ENCODE data around the gene COMMD10.
"Not testable (repeated sequence)": the region's sequence is repeated elsewhere in the genome, so short reads cannot be mapped to it uniquely, and the experiment has no call there.

COMMD10 gene

DNA sequence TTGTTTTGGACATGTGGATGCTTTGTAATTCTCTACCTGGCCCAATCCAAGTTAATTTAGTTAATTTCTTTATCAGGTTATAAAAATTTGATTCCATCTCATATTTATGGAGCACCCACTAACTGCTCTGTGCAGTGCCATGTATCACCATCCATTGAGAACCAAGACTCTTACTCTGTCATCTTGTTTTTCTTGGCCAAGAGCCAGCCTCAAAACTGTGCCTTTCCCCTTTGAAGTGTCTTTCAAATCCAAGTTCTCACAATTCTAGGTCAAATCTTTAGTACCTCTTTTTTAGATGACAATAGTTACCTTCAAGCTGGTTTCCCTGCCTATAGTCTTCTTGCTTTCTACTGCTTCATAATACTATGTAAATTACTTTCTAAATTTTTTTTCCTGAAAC, 3.2 kb downstream of the COMMD10 start:
- H3K4me3 ChIP-seq (ENCODE audit: low read length) = no peak overlapping the region
- peak; percentile 16 for DNase-seq (ENCODE audit: low read depth, low spot score)

DNA sequence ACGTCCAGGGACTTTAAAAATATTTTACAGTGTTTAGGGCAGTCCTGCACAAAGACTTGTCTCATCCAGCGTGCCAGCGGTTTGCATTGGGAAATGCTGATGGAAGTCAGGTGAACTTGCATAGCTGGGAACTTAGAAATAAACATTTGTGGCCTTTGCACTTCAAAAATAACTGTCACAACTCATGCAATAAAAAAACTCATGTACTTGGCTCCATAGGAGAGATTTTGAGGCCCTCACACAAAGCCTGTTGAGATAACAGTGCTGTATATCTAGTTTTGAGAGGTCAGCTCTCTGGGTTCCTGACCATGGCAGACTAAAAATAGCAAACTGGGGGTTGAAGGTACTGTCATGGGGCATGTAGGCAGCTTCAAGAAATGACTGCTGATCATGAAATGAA, 5.5 kb downstream of the COMMD10 start:
- no peak for DNase-seq (ENCODE audit: low read depth, low spot score)

DNA sequence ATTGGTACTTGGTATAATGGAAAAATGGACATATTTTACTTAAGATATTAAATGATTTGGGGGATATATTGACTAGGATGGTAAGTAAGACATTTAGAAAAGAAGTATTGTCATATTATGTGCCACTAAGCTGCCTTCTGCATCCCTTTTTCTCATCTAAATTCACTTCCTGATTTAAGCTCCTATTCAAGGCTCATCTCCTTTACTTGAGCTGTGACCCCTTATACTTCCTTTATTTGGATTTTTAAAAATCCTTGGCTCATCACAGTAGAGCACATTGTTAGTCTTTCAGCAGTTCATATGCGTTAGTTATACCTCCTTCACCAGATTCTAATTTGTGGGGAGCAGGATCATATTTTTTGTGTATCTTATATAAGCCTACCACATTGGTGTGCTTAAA, 6.6 kb downstream of the COMMD10 start:
- DNase-seq (ENCODE audit: low read depth, low spot score) = no peak

More for the DNA sequence above, 5.5 kb downstream of the COMMD10 start:
- H3K4me3 ChIP-seq (ENCODE audit: low read length) = no peak overlapping the region

DNA sequence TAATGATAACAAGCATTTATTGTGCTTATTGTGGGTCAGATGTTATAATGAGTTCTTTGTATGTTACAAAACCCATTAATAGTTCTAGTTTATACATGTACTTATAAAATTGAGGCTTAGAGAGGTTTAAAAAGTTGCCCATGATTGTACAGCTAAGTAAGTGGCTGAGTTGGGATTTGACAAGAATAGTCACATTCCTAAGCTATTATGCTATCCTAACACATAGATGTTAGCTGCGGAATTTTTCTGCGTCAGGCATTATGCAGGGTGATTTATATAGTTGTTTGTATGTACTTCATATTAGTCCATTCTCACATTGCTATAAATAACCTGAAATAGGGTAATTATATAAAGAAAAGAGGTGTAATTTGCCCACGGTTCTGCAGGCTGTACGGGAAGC, 12.5 kb downstream of the COMMD10 start:
- no peak for DNase-seq (ENCODE audit: low read depth, low spot score)
- no peak overlapping the region for H3K4me3 ChIP-seq (ENCODE audit: low read length)

More for the DNA sequence above, 6.6 kb downstream of the COMMD10 start:
- no peak overlapping the region for H3K4me3 ChIP-seq (ENCODE audit: low read length)

DNA sequence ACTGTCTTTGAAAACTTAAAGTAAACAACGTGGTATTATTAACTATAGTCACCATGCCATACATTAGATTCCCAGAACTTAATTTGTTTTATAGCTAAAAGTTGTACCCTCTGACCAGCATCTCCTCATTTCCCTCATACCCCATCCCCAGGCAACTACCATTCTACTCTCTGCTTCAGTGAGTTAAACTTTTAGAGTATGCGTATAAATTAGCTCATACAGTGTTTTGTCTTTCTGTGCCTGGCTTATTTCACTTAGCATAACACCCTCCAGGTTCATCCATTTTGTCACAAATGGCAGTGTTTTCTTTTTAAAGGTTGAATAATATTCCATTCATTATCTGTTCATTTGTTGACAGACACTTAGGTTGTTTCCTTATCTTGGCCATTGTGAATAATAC, 14.2 kb downstream of the COMMD10 start:
- H3K4me3 ChIP-seq (ENCODE audit: low read length) = no peak overlapping the region
- no peak for DNase-seq (ENCODE audit: low read depth, low spot score)

DNA sequence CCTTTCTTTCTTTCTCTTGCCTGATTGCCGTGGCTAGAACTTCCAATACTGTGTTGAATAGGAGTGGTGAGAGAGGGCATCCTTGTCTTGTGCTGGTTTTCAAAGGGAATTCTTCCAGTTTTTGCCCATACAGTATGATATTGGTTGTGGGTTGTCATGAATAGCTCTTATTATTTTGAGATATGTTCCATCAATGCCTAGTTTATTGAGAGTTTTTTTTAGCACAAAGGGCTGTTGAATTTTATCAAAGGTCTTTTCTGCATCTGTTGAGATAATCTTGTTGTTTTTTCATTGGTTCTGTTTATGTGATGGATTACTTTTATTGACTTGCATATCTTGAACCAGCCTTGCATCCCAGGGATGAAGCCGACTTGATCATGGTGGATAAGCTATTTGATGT, 20.1 kb downstream of the COMMD10 start:
- not testable (repeated sequence) for DNase-seq (ENCODE audit: low read depth, low spot score); H3K4me3 ChIP-seq (ENCODE audit: low read length)

DNA sequence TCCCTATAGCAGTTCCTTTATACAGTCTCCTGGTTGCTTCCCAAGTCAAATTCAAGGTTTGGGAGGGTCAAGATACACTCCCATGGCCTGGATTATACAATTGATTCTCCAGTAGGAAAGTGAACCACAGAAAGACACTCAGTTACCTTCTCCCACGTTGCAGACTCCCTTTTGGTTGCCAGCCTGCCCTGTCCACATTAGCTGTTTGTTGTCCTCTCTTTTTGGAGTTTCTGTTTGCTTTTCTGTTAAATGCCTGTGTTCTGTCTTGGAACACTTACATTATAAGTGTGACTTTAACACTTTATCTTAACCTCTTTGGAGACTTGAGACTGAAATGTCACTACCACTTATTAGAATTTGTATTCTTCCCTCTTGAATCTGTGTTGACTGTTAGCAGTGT, 30.3 kb downstream of the COMMD10 start:
- no peak for DNase-seq (ENCODE audit: low read depth, low spot score)
- H3K4me3 ChIP-seq (ENCODE audit: low read length) = no peak overlapping the region

GRCh38 chr5:116130471-116130870, 45.6 kb downstream of the COMMD10 start:
- no peak for DNase-seq (ENCODE audit: low read depth, low spot score)
- H3K4me3 ChIP-seq (ENCODE audit: low read length) = no peak overlapping the region

- DNase-seq (ENCODE audit: low read depth, low spot score) = no peak
- no peak overlapping the region for H3K4me3 ChIP-seq (ENCODE audit: low read length)
Measured at GRCh38 chr5:116130976-116131375, 46.2 kb downstream of the COMMD10 start.

GRCh38 chr5:116133281-116133680, 48.5 kb downstream of the COMMD10 start:
- no peak overlapping the region for H3K4me3 ChIP-seq (ENCODE audit: low read length)

DNA sequence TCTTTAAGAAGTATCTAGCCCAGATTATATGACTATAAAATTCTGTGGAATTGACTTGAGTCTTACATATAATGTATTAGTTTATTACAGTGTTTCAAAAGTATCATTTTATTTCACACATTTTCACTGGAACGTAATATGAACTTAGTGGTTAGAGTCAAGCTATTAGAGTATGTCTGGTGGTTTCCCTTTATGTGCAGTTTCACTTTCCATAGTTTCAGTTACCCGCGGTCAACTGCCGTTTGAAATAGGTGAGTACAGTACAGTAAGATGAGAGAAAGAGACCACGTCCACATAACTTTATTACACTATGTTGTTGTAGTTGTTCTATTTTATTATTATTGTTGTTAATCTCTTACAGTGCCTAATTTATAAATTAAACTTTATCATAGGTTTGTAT, 50.5 kb downstream of the COMMD10 start:
- peak; percentile 66 for DNase-seq (ENCODE audit: low read depth, low spot score)
- H3K4me3 ChIP-seq (ENCODE audit: low read length) = no peak overlapping the region

More at GRCh38 chr5:116133281-116133680, 48.5 kb downstream of the COMMD10 start:
- DNase-seq (ENCODE audit: low read depth, low spot score) = no peak

- no peak overlapping the region for H3K4me3 ChIP-seq (ENCODE audit: low read length)
- peak; percentile 63 for DNase-seq (ENCODE audit: low read depth, low spot score)
Measured at GRCh38 chr5:116137544-116138378, 52.9 kb downstream of the COMMD10 start.

- DNase-seq (ENCODE audit: low read depth, low spot score) = no peak
- H3K4me3 ChIP-seq (ENCODE audit: low read length) = no peak overlapping the region
Measured at GRCh38 chr5:116142495-116142894, 57.7 kb downstream of the COMMD10 start.

GRCh38 chr5:116144103-116144502, 59.3 kb downstream of the COMMD10 start:
- no peak overlapping the region for H3K4me3 ChIP-seq (ENCODE audit: low read length)
- DNase-seq (ENCODE audit: low read depth, low spot score) = no peak

DNA sequence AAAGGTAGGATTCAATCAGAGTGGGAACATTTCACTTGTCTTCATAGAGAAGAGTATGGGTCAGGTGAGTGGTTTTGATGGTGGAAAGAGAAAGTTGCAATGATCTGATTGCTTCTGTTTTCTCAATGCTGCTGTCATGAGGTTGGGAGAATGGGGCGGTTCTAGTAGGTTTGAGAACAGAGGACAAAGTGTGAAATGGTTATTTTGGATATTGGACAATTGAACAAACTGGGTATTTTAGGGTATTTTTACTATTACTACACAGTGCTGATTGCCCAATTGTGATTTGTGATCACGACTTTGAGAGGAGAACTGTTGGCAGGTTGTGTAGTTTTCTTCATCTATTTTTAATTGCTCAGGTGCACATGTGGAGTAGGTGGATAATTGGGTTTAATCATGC, 60.2 kb downstream of the COMMD10 start:
- DNase-seq (ENCODE audit: low read depth, low spot score) = no peak
- no peak overlapping the region for H3K4me3 ChIP-seq (ENCODE audit: low read length)

DNA sequence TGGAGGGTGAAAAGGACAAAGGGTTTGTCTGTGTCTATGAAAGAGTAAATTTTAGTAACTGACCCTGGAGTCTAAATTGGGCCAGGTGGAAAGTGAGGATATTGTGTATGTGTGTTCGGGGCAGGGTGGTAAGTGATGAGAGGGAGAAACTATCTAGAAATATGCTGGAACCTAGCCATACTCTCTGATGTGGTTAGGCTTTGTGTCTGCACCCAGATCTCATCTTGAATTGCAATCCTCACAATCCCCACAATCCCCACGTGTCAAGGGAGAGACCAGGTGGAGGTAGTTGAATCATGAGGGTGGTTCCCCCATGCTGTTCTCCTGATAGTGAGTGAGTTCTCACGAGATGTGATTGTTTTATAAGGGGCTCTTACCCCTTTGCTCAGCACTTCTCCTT, 60.6 kb downstream of the COMMD10 start:
- peak; percentile 81 for DNase-seq (ENCODE audit: low read depth, low spot score)
- H3K4me3 ChIP-seq (ENCODE audit: low read length) = no peak overlapping the region

GRCh38 chr5:116152169-116152568, 67.3 kb downstream of the COMMD10 start:
- no peak overlapping the region for H3K4me3 ChIP-seq (ENCODE audit: low read length)
- DNase-seq (ENCODE audit: low read depth, low spot score) = no peak

GRCh38 chr5:116153687-116154174, 68.9 kb downstream of the COMMD10 start:
- DNase-seq (ENCODE audit: low read depth, low spot score) = no peak
- no peak overlapping the region for H3K4me3 ChIP-seq (ENCODE audit: low read length)

DNA sequence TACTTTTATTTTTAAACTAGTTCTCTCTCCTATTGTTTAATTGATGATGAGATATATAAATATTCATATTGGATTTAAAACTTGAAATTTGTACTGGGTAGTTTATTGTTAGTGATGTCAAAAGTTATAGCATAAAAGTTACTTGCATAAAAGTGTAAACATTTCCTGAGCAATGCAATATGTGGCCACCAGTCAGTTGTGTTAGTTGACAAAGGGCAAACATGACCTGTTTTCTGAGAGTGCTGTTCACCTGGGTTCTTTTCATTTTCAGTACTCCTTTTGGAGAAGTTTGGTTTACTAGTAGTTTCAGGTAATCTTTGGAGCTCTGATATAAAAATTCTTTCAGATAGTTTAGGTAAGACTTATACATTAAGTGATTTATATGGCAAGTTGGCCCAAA, 69.4 kb downstream of the COMMD10 start:
- no peak overlapping the region for H3K4me3 ChIP-seq (ENCODE audit: low read length)
- DNase-seq (ENCODE audit: low read depth, low spot score) = no peak

GRCh38 chr5:116154931-116155330, 70.1 kb downstream of the COMMD10 start:
- H3K4me3 ChIP-seq (ENCODE audit: low read length) = no peak overlapping the region
- no peak for DNase-seq (ENCODE audit: low read depth, low spot score)

DNA sequence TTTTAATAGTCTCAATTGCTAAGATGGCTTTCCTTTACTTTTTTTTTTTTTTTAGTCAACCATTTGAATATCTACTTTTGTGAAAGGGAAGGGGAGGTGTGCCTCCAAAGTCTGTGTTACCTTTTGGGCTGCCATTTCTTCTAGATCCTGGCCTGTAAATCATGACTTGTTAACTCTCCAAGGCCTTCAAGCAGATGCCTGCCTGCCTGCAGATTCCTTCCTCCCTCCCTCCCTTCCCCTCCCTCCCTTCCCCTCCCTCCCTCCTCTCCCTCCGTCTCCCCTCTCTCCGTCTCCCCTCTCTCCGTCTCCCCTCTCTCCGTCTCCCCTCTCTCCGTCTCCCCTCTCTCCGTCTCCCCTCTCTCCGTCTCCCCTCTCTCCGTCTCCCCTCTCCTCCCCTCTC, 73.1 kb downstream of the COMMD10 start:
- DNase-seq (ENCODE audit: low read depth, low spot score) = no peak
- no peak overlapping the region for H3K4me3 ChIP-seq (ENCODE audit: low read length)
